Mesothelial cell of epicardium (in vitro differentiated cells): ENCODE results near the gene SERTAD4. TPM values are rescaled to one million over a fixed set of nuclear protein-coding genes. Genes with fewer than 3 reads are reported as not detected.
A peak's percentile ranks its signal among the peaks of the same experiment; 100 is the strongest.

ENCODE experiments used
- DNase-seq, 2 experiments: peaks; one replicate each; pipeline ENCODE4 v3.0.0; 2021; ENCODE audit warnings: low spot score in 2 of 2; ENCODE audit not compliant: unreplicated experiment in 2 of 2
- H3K27ac Mint-ChIP-seq: 2 replicates; pipeline ENCODE4 v1.8.0; 2021; ENCODE audit warnings: mixed read lengths
- H3K27me3 Mint-ChIP-seq: 2 replicates; pipeline ENCODE4 v1.8.0; 2021; ENCODE audit warnings: low read depth, mixed read lengths
- H3K36me3 Mint-ChIP-seq: 2 replicates; pipeline ENCODE4 v1.8.0; 2021; ENCODE audit warnings: mixed read lengths
- H3K4me1 Mint-ChIP-seq: 2 replicates; pipeline ENCODE4 v1.8.0; 2021; ENCODE audit warnings: mixed read lengths
- H3K4me3 Mint-ChIP-seq: 2 replicates; pipeline ENCODE4 v1.8.0; 2021; ENCODE audit warnings: mild to moderate bottlenecking, moderate library complexity, mixed read lengths
- H3K9me3 Mint-ChIP-seq: 2 replicates; pipeline ENCODE4 v1.8.0; 2021; ENCODE audit warnings: mixed read lengths
- total RNA-seq: library from RNA; stranded (reverse); gene quantifications from 3 replicates; pipeline ENCODE4 v1.2.1, GENCODE V29; 2021
- TF ChIP-seq, protein P1 (sequence below): fragments of 200-600 bp; sonication (generic); IDR thresholded peaks from one replicate; pipeline ENCODE4 v1.5.0; 2021; ENCODE audit warnings: antibody characterized with exemption; ENCODE audit not compliant: unreplicated experiment

SERTAD4 gene
- total RNA-seq, 1 donor from 2014 or later: 7.4 TPM

DNA sequence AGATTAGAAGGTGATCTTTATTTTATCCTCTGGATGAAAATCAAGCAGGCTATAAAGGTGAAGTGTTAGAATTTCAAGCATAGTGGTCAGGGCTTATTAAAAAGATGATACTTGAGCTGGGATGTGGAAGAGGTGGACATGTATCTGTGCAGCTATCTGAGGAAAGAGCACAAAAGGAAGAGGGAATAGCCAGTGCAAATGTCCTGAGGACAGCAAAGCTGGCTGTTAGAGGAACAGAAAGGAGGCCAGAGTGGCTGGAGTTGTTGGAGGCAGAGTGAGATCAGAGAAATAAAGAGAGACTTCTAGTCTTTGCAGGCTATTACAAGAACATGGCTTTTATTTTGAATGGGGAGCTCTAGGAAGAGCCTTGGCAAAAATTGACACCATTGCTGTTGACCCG is 4.4 kb upstream of the SERTAD4 start:
- TF ChIP-seq, protein P1, sequence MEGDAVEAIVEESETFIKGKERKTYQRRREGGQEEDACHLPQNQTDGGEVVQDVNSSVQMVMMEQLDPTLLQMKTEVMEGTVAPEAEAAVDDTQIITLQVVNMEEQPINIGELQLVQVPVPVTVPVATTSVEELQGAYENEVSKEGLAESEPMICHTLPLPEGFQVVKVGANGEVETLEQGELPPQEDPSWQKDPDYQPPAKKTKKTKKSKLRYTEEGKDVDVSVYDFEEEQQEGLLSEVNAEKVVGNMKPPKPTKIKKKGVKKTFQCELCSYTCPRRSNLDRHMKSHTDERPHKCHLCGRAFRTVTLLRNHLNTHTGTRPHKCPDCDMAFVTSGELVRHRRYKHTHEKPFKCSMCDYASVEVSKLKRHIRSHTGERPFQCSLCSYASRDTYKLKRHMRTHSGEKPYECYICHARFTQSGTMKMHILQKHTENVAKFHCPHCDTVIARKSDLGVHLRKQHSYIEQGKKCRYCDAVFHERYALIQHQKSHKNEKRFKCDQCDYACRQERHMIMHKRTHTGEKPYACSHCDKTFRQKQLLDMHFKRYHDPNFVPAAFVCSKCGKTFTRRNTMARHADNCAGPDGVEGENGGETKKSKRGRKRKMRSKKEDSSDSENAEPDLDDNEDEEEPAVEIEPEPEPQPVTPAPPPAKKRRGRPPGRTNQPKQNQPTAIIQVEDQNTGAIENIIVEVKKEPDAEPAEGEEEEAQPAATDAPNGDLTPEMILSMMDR: no peak
- H3K27me3 Mint-ChIP-seq: peaks cover 6% of the 10 kb centered on the region
- no peaks in the 10 kb centered on the region for H3K36me3 Mint-ChIP-seq
- H3K4me1 Mint-ChIP-seq: peaks cover 14% of the 10 kb centered on the region
- no peak for DNase-seq
- H3K4me3 Mint-ChIP-seq: no peak overlapping the region
- no peak overlapping the region for H3K27ac Mint-ChIP-seq
- H3K9me3 Mint-ChIP-seq: no peaks in the 10 kb centered on the region

DNA sequence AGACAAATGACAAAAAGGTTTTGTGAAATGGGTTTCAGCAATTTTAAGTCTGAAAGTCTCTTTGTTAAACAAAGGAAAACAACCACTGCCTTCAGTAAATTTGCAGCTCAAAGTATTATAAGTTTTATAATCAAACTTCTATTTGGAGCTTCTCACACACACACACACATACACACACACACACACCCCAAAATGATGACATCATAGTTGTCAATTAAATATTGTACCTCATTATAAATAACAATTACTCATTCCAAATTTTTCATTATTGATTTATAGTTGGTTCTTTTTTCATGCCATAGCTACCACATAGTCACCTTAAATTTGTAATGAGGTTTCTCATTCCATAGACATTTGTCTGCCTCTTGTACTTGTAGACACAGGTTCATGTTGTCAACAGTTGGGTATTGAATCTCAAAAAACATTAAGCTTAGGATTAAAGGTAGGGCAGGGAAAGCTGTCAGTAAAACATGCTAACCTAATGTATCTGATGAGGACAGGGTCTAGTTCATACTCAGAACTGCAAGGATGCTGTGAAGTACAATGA is 2.4 kb upstream of the SERTAD4 start:
- Mint-ChIP-seq H3K4me1 (peaks cover 12% of the 10 kb centered on the region), H3K9me3 (no peaks in the 10 kb centered on the region), H3K27ac (no peak overlapping the region), H3K27me3 (peaks cover 13% of the 10 kb centered on the region), H3K4me3 (no peak overlapping the region), H3K36me3 (no peaks in the 10 kb centered on the region)
- TF ChIP-seq, protein P1: no peak
- DNase-seq: no peak

DNA sequence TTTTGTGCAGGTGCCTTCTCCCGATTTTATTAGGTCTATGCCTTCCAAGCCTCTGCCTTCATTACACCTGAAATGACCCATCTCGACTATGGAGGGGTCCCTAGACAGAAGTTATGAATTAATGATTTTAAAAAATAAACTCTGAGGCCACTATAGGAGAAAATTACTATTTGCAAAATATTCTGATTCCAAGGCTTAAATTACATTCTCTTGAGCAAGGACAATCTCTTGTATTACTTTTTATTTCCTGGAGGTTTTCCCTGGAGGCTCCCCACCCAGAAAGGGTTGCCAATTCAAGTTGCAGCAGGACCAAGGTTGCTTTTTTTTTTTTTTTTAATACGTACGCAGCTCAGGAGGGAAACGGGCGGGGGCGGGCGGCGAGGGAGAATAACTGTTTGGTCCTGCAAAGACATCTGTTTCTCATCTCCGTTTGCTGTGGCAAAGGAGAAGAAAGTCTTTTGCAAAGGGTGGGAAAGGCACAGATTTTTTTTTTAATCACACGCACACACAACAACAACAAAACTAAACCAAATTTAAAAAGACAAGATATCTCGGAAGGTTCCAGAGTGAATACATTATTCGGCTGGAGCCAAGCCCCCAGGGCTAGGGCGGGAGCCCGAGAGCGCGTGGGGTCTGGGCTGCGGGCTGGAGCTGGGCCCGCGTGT is 618 bp upstream of the SERTAD4 start:
- TF ChIP-seq, protein P1: no peak
- no peaks in the 10 kb centered on the region for H3K36me3 Mint-ChIP-seq
- peaks cover 26% of the 10 kb centered on the region for H3K4me1 Mint-ChIP-seq
- H3K9me3 Mint-ChIP-seq: no peaks in the 10 kb centered on the region
- peaks cover 14% of the 10 kb centered on the region for H3K27me3 Mint-ChIP-seq
- peak overlapping the region; percentile 80 for H3K4me3 Mint-ChIP-seq
- DNase-seq: peak in 1 of 2 experiments; percentile 44
- peak overlapping the region; percentile 86 for H3K27ac Mint-ChIP-seq

DNA sequence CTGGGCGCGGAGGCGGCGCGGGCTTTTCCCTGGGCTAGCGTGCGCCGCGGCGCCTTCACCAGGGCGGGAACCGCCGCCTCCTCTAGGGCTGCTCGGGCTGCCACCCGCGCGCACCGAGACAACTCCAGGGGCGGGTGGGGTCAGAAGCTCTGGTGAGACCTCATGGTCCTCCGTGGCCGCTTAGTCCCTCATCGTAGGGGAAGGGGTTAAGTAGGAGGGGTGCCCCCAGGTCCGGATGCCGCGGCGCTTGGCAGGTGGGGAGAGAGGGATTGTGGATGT is 559 bp downstream of the SERTAD4 start:
- DNase-seq: peak in 1 of 2 experiments; percentile 65
- H3K36me3 Mint-ChIP-seq: no peaks in the 10 kb centered on the region

DNA sequence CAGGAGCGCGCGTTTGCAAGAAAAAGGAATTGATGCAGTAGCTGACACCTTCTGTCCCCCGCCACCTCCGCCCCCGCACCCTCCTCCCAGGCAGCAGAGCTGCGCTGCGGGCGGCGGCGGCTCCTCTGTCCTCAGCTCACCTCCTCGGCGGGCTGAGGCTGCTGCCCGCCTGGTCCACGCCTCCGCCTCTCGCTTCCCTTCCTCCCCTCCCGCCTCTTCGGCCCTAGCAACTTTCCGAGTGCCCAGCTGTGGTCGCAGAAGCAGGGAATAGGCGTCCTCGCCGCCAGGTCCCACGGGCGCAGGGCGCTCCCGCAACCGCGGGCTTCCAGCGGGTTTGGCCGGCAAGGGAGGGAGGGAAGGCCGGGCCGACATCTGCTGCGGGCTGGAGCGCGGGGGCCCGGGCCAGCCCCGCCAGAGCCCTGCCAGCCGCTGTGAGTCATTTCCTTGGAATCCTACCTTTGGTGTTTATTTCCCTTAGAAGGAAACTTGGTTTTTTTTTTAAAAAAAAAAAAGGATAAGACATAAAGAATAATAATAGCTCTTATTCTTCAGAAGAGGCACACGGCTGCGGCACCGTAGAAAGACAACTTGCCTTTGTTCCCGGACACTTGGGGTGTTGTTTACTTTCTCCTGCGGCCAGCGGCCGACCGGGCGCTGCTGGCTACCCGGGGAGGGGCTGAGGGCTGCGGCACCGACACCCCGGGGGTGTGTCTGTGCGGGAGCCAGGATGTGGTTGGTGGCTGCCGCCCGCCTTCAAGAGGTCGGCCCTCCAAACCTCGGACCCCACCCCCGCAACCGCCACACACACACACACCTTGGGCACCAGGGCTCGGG is 1.1 kb downstream of the SERTAD4 start:
- TF ChIP-seq, protein P1: no peak
- H3K27ac Mint-ChIP-seq: peak overlapping the region; percentile 43
- peak overlapping the region; percentile 74 for H3K4me3 Mint-ChIP-seq
- no peaks in the 10 kb centered on the region for H3K36me3 Mint-ChIP-seq
- no peaks in the 10 kb centered on the region for H3K9me3 Mint-ChIP-seq
- peaks cover 43% of the 10 kb centered on the region for H3K4me1 Mint-ChIP-seq
- H3K27me3 Mint-ChIP-seq: peaks cover 14% of the 10 kb centered on the region
- DNase-seq: peak in 1 of 2 experiments; percentile 70

More for the DNA sequence above, 559 bp downstream of the SERTAD4 start:
- Mint-ChIP-seq H3K4me1 (peaks cover 38% of the 10 kb centered on the region), H3K27ac (no peak overlapping the region), H3K27me3 (peaks cover 14% of the 10 kb centered on the region), H3K9me3 (no peaks in the 10 kb centered on the region), H3K4me3 (peak overlapping the region; percentile 74)
- TF ChIP-seq, protein P1: no peak
